Common myeloid progenitor, CD34-positive (primary cell): ENCODE measurements around the gene GGA1.

Source experiments
- CTCF ChIA-PET: fragments of 350-600 bp; sonication (Branson Sonifier 250); formaldehyde crosslinking; loops from one replicate; lab custom pipeline; 2021; ENCODE audit warnings: antibody characterized with exemption; lab: Charles Lee
- POLR2A ChIA-PET: fragments of 350-600 bp; sonication (Branson Sonifier 250); formaldehyde crosslinking; loops from one replicate; lab custom pipeline; 2021; ENCODE audit warnings: antibody characterized with exemption; lab: Charles Lee
- DNase-seq, 3 donors: peaks; one replicate each; pipeline versions ENCODE4 v3.0.0 to v3.0.0-alpha.2; 2013
- H3K27ac ChIP-seq, 2 experiments: 1 replicate in 1 of 2; 2 replicates in 1 of 2; pipeline ENCODE4 v1.7.0; 2013; ENCODE audit warnings: inconsistent platforms in 2 of 2, low read length in 2 of 2, mild to moderate bottlenecking in 2 of 2, low read depth in 1 of 2, moderate library complexity in 1 of 2; ENCODE audit not compliant: severe bottlenecking in 2 of 2, insufficient read depth in 1 of 2, poor library complexity in 1 of 2
- H3K27me3 ChIP-seq, 5 experiments: replicated peaks in 2 of 5; 1 replicate in 3 of 5; 2 replicates in 2 of 5; pipeline versions ENCODE4 v1.6.1 to v1.7.0; 2013; ENCODE audit warnings: low read length in 4 of 5, mild to moderate bottlenecking in 2 of 5, moderate library complexity in 2 of 5, inconsistent platforms in 1 of 5; ENCODE audit not compliant: insufficient read depth in 5 of 5, control insufficient read depth in 4 of 5
- H3K36me3 ChIP-seq, 4 experiments: 1 replicate in 2 of 4; 2 replicates in 2 of 4; pipeline versions ENCODE4 v1.6.1 to v1.7.0; 2013; ENCODE audit warnings: low read length in 3 of 4, control low read depth in 1 of 4, mild to moderate bottlenecking in 1 of 4; ENCODE audit not compliant: control insufficient read depth in 4 of 4, insufficient read depth in 4 of 4
- H3K4me1 ChIP-seq, 4 experiments: 1 replicate in 3 of 4; 2 replicates in 1 of 4; pipeline versions ENCODE4 v1.6.1 to v1.7.1; 2013; ENCODE audit warnings: low read length in 3 of 4, mild to moderate bottlenecking in 3 of 4, control low read depth in 1 of 4, inconsistent platforms in 1 of 4, moderate library complexity in 1 of 4; ENCODE audit not compliant: control insufficient read depth in 4 of 4, insufficient read depth in 4 of 4; ENCODE audit errors: control extremely low read depth in 1 of 4
- H3K4me3 ChIP-seq, 7 experiments: 1 replicate in 4 of 7; 2 replicates in 3 of 7; pipeline versions ENCODE4 v1.5.1 to v1.7.0; 2013; ENCODE audit warnings: mild to moderate bottlenecking in 7 of 7, low read length in 6 of 7, moderate library complexity in 6 of 7, inconsistent platforms in 2 of 7, low read depth in 2 of 7, control low read depth in 1 of 7; ENCODE audit not compliant: insufficient read depth in 4 of 7, control insufficient read depth in 1 of 7; ENCODE audit errors: extremely low read depth in 1 of 7
- H3K9me3 ChIP-seq, 5 experiments: 1 replicate in 4 of 5; 2 replicates in 1 of 5; pipeline versions ENCODE4 v1.6.1 to v1.7.1; 2013; ENCODE audit warnings: low read length in 4 of 5, mild to moderate bottlenecking in 2 of 5, inconsistent platforms in 1 of 5, low read depth in 1 of 5, moderate library complexity in 1 of 5; ENCODE audit not compliant: control insufficient read depth in 4 of 5, insufficient read depth in 2 of 5; ENCODE audit errors: control extremely low read depth in 1 of 5
- WGBS: methylation state at CpG from one replicate; pipeline ENCODE4 v1.1.5; 2013; ENCODE audit not compliant: insufficient coverage; 5-methylcytosine and 5-hydroxymethylcytosine counted together

GGA1 gene

GRCh38 chr22:37562049-37562875 lies 46.4 kb upstream of the GGA1 start:
- ChIA-PET POLR2A (no interaction called here), CTCF (interaction anchor here (1.0 to 22.0 kb wide), 11 partner anchors 14 to 303 kb away, joined by 3 to 515 read pairs (median 5); partner anchors contain the start of genes GGA1 and LGALS2)
- no peak for DNase-seq
- H3K4me3 ChIP-seq, result no peak overlapping the region
- no peaks in the 10 kb centered on the region for H3K36me3 ChIP-seq
- H3K4me1 ChIP-seq, result peaks cover 5 to 44% (median 35%) of the 10 kb centered on the region in 4 experiments
- 84% methylated on average over 7 of the region's 14 CpGs for WGBS
- peak overlapping the region in 1 of 2 experiments; percentile 49 for H3K27ac ChIP-seq
- H3K9me3 ChIP-seq, result no peaks in the 10 kb centered on the region
- peaks cover 0 to 59% (median 24%) of the 10 kb centered on the region in 5 experiments for H3K27me3 ChIP-seq

DNA sequence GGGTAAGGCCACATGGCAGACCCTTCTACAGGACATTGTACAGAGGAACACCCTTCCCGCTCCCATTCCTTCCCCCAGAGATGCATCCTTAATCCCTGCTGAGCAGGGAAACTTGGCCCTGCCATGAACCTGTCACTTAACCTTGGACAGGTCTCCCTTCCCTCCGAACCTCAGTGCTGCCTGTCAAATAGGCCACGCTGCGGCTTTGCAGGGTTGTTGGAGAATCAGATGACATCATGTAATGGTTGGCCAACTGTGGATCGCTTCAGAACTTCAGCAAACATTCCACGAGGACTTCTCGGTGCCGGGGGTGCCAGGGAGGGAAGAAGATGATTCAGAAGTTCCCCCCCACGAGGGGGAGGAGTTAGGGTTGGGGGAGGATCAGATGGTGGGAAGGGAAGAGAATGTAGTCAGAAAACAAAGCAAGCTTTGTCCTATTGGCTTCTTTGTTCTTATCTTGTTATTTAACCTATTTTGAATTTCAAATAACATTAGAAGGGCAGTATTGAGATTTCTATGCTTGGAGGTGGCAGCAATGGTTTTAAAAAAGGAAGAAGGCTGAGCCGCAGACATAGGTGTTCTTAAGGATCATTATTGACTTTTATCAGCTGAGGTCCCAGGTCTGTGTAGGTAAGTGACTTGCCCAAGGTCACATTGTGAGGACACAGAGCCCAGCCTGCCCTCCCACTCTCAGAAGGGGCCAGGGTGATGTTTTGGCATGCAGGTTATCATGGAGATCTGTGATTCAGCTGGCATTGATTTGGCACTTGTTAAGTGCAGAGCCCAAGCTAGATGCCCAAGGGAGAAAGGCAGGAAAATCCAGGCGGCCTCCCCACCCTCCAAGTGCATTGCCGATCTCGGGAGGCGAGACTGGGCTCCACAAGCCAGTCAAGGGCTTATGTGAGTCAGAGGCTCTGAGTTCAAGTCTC lies 45.2 kb upstream of the GGA1 start:
- H3K9me3 ChIP-seq, result no peaks in the 10 kb centered on the region
- H3K4me3 ChIP-seq, result no peak overlapping the region
- no peak overlapping the region for H3K27ac ChIP-seq
- peaks cover 0 to 55% (median 24%) of the 10 kb centered on the region in 5 experiments for H3K27me3 ChIP-seq
- ChIA-PET POLR2A (no interaction called here), CTCF (interaction anchor here (0.5 to 22.0 kb wide), 12 partner anchors 11 to 991 kb away, joined by 3 to 515 read pairs (median 3); partner anchors contain the start of gene LGALS2)
- H3K4me1 ChIP-seq, result peaks cover 5 to 47% (median 37%) of the 10 kb centered on the region in 4 experiments
- WGBS, result 97% methylated on average over 11 of the region's 14 CpGs
- no peak for DNase-seq
- H3K36me3 ChIP-seq, result no peaks in the 10 kb centered on the region

- Histone ChIP-seq H3K36me3 (no peaks in the 10 kb centered on the region), H3K27me3 (peaks cover 0 to 53% (median 24%) of the 10 kb centered on the region in 5 experiments), H3K4me1 (peaks cover 5 to 48% (median 37%) of the 10 kb centered on the region in 4 experiments), H3K4me3 (no peak overlapping the region), H3K27ac (no peak overlapping the region), H3K9me3 (no peaks in the 10 kb centered on the region)
- WGBS, result 83% methylated on average over 6 of the region's 7 CpGs
- ChIA-PET CTCF (interaction anchor here (0.5 to 22.0 kb wide), 9 partner anchors 11 to 990 kb away, joined by 3 to 515 read pairs (median 3); partner anchors contain the start of gene LGALS2), POLR2A (no interaction called here)
- no peak for DNase-seq
Observed at GRCh38 chr22:37564111-37564711, 44.4 kb upstream of the GGA1 start.

DNA sequence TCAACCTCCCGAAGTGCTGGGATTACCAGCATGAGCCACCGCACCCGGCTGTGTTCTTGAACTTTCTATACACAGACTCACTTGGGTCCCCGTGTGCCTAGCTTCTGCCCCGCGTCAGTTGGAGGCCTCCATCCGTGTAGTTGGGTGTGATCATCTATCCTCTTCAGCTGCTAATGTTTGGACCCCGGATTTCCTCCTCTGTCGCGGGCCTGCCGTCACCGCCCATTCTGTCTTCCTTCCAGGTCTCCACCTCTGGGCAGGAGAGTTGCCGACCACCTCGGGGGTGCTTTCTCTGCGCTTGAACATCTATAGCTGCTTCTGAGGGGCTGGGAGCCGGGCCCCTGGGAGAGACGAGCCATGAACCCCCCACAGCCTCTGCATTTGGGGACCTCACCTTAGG lies 42.8 kb upstream of the GGA1 start:
- no peak overlapping the region for H3K27ac ChIP-seq
- POLR2A ChIA-PET, result interaction anchor here (0.7 kb wide), 1 partner anchor 356 kb away, joined by 3 read pairs; no protein-coding TSS in a partner anchor
- H3K27me3 ChIP-seq, result peaks cover 0 to 45% (median 19%) of the 10 kb centered on the region in 5 experiments
- H3K9me3 ChIP-seq, result no peaks in the 10 kb centered on the region
- DNase-seq, result no peak
- 32% methylated on average over 16 of the region's 17 CpGs for WGBS
- peak overlapping the region in 2 of 7 experiments; percentile 22 to 57 for H3K4me3 ChIP-seq
- CTCF ChIA-PET, result interaction anchor here (0.9 to 22.0 kb wide), 10 partner anchors 9 to 140 kb away, joined by 4 to 515 read pairs (median 8); partner anchors contain the start of gene GGA1
- H3K4me1 ChIP-seq, result peaks cover 5 to 41% (median 31%) of the 10 kb centered on the region in 4 experiments
- H3K36me3 ChIP-seq, result no peaks in the 10 kb centered on the region

GRCh38 chr22:37566329-37566837 lies 42.3 kb upstream of the GGA1 start:
- H3K27ac ChIP-seq, result no peak overlapping the region
- CTCF ChIA-PET, result interaction anchor here (0.8 to 22.0 kb wide), 16 partner anchors 10 to 250 kb away, joined by 3 to 515 read pairs (median 6); partner anchors contain the start of genes GGA1 and LGALS2
- H3K27me3 ChIP-seq, result peaks cover 0 to 40% (median 15%) of the 10 kb centered on the region in 5 experiments
- H3K4me3 ChIP-seq, result peak overlapping the region in 3 of 7 experiments; percentile 15 to 57 (median 22)
- POLR2A ChIA-PET, result interaction anchor here (0.7 to 1.8 kb wide), 3 partner anchors 14 to 357 kb away, joined by 3 to 7 read pairs (median 6); partner anchors contain the start of gene LGALS2
- H3K9me3 ChIP-seq, result no peaks in the 10 kb centered on the region
- peaks cover 5 to 36% (median 26%) of the 10 kb centered on the region in 4 experiments for H3K4me1 ChIP-seq
- 3% methylated on average over 20 of the region's 28 CpGs for WGBS
- H3K36me3 ChIP-seq, result no peaks in the 10 kb centered on the region
- DNase-seq, result peak; percentile 30 to 80 (median 74)
